Parathyroid adenoma (tissue), 2 donors: ENCODE measurements around the gene HHLA2.

Experiments used
- H2AFZ ChIP-seq: fragments of 300-600 bp; sonication (generic); one replicate; pipeline ENCODE4 v1.7.0; 2017; ENCODE audit warnings: antibody characterized with exemption, mild to moderate bottlenecking
- H3K27ac ChIP-seq: fragments of 300-600 bp; sonication (generic); one replicate; pipeline ENCODE4 v1.7.0; 2017
- H3K27me3 ChIP-seq: fragments of 300-600 bp; sonication (generic); one replicate; pipeline ENCODE4 v1.7.0; 2017; ENCODE audit warnings: low read length; ENCODE audit not compliant: control insufficient read depth, insufficient read depth
- H3K36me3 ChIP-seq: fragments of 300-600 bp; sonication (generic); one replicate; pipeline ENCODE4 v1.7.0; 2017; ENCODE audit warnings: low read length; ENCODE audit not compliant: control insufficient read depth, insufficient read depth
- H3K4me1 ChIP-seq: fragments of 300-600 bp; sonication (generic); one replicate; pipeline ENCODE4 v1.7.0; 2017; ENCODE audit warnings: control low read depth
- H3K4me2 ChIP-seq: fragments of 300-600 bp; sonication (generic); one replicate; pipeline ENCODE4 v1.7.0; 2017; ENCODE audit warnings: low read length
- H3K4me3 ChIP-seq: fragments of 300-600 bp; sonication (generic); one replicate; pipeline ENCODE4 v1.7.0; 2017; ENCODE audit warnings: low read depth, low read length
- H3K79me2 ChIP-seq: fragments of 300-600 bp; sonication (generic); one replicate; pipeline ENCODE4 v1.7.0; 2017; ENCODE audit warnings: control low read depth
- H3K9ac ChIP-seq: fragments of 300-600 bp; sonication (generic); one replicate; pipeline ENCODE4 v1.7.0; 2017; ENCODE audit warnings: mild to moderate bottlenecking
- H3K9me3 ChIP-seq: fragments of 300-600 bp; sonication (generic); one replicate; pipeline ENCODE4 v1.7.0; 2017; ENCODE audit warnings: low read length; ENCODE audit not compliant: control insufficient read depth
- TF ChIP-seq, protein P1 (sequence below): fragments of 300-600 bp; sonication (generic); IDR thresholded peaks from one replicate; pipeline ENCODE4 v1.7.0; 2017; ENCODE audit warnings: antibody characterized with exemption, mild to moderate bottlenecking
- donor health status: primary hyperparathyroidism.

Gene HHLA2

GRCh38 chr3:108416111-108416869 is 119.9 kb downstream of the HHLA2 start:
- H3K79me2 ChIP-seq, result no peaks in the 10 kb centered on the region
- no peak overlapping the region for H3K9ac ChIP-seq
- TF ChIP-seq, protein P1, sequence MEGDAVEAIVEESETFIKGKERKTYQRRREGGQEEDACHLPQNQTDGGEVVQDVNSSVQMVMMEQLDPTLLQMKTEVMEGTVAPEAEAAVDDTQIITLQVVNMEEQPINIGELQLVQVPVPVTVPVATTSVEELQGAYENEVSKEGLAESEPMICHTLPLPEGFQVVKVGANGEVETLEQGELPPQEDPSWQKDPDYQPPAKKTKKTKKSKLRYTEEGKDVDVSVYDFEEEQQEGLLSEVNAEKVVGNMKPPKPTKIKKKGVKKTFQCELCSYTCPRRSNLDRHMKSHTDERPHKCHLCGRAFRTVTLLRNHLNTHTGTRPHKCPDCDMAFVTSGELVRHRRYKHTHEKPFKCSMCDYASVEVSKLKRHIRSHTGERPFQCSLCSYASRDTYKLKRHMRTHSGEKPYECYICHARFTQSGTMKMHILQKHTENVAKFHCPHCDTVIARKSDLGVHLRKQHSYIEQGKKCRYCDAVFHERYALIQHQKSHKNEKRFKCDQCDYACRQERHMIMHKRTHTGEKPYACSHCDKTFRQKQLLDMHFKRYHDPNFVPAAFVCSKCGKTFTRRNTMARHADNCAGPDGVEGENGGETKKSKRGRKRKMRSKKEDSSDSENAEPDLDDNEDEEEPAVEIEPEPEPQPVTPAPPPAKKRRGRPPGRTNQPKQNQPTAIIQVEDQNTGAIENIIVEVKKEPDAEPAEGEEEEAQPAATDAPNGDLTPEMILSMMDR, result no peak
- H3K4me3 ChIP-seq, result no peak overlapping the region
- H2AFZ ChIP-seq, result no peak overlapping the region
- no peaks in the 10 kb centered on the region for H3K9me3 ChIP-seq
- no peak overlapping the region for H3K27ac ChIP-seq
- H3K4me2 ChIP-seq, result no peak overlapping the region
- no peaks in the 10 kb centered on the region for H3K4me1 ChIP-seq
- no peaks in the 10 kb centered on the region for H3K27me3 ChIP-seq
- H3K36me3 ChIP-seq, result no peaks in the 10 kb centered on the region

DNA sequence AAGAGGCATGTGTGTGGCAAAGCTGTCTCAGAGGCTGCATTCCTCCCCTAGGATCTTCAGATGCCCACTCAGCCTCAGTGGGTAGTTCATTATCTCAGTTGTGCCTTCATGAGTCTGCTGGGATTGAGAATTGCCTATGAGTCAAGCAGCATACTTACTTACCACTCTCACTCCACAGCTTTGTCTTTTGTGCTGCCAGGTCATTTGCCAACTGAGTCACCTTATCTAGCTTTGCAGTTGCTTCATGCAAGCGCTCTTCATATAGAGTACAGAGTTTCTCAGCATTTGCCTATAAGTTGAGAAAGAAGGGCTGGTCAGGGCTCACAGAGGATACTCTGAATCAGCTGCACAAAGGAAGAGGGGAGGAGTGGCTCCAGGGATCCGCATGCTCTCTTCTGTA is 124.6 kb downstream of the HHLA2 start:
- TF ChIP-seq, protein P1, result no peak
- Histone ChIP-seq H3K9me3 (no peaks in the 10 kb centered on the region), H3K4me3 (no peak overlapping the region)

More for the DNA sequence above, 124.6 kb downstream of the HHLA2 start:
- Histone ChIP-seq H3K36me3 (no peaks in the 10 kb centered on the region), H2AFZ (no peak overlapping the region), H3K4me1 (no peaks in the 10 kb centered on the region), H3K9ac (no peak overlapping the region), H3K79me2 (no peaks in the 10 kb centered on the region), H3K27ac (no peak overlapping the region), H3K4me2 (no peak overlapping the region), H3K27me3 (no peaks in the 10 kb centered on the region)
